Small intestine (tissue), 7 donors: Measurements from ENCODE around the gene LHCGR. TPM values are rescaled to one million over a fixed set of nuclear protein-coding genes. Genes with fewer than 3 reads are reported as not detected.
"Not testable (repeated sequence)": the region's sequence is repeated elsewhere in the genome, so short reads cannot be mapped to it uniquely, and the experiment has no call there.

Experiments
- DNase-seq, 2 donors: peaks; one replicate each; pipeline versions ENCODE4 v3.0.0 to v3.0.0-alpha.2; 2013
- FAIRE-seq: peaks from 2 replicates; lab custom pipeline; 2012; peaks lifted over from hg19 to GRCh38; lab: Jason Lieb, UNC
- H3K27ac ChIP-seq, 3 donors: one replicate each; pipeline ENCODE4 v1.5.1; 2013; ENCODE audit warnings: low read length in 2 of 3, mild to moderate bottlenecking in 2 of 3, control low read depth in 1 of 3, inconsistent platforms in 1 of 3, low read depth in 1 of 3, moderate library complexity in 1 of 3
- H3K27me3 ChIP-seq, 3 donors: one replicate each; pipeline ENCODE4 v1.6.1; 2013; ENCODE audit warnings: low read length in 3 of 3, inconsistent platforms in 1 of 3; ENCODE audit not compliant: control insufficient read depth in 3 of 3, insufficient read depth in 3 of 3
- H3K36me3 ChIP-seq, 3 donors: one replicate each; pipeline ENCODE4 v1.6.1; 2013; ENCODE audit warnings: low read length in 3 of 3, inconsistent platforms in 1 of 3, low read depth in 1 of 3, mild to moderate bottlenecking in 1 of 3, moderate library complexity in 1 of 3; ENCODE audit not compliant: control insufficient read depth in 3 of 3, insufficient read depth in 2 of 3
- H3K4me1 ChIP-seq, 3 donors: one replicate each; pipeline ENCODE4 v1.6.1; 2013; ENCODE audit warnings: low read length in 2 of 3, inconsistent platforms in 1 of 3, low read depth in 1 of 3, mild to moderate bottlenecking in 1 of 3, moderate library complexity in 1 of 3; ENCODE audit not compliant: control insufficient read depth in 3 of 3, insufficient read depth in 2 of 3
- H3K4me3 ChIP-seq, 3 donors: one replicate each; pipeline ENCODE4 v1.5.1; 2013; ENCODE audit warnings: low read length in 3 of 3, control low read depth in 1 of 3, inconsistent platforms in 1 of 3, low read depth in 1 of 3, mild to moderate bottlenecking in 1 of 3, moderate library complexity in 1 of 3
- H3K9me3 ChIP-seq, 2 donors: one replicate each; pipeline ENCODE4 v1.6.1; 2013; ENCODE audit warnings: low read depth in 1 of 2, low read length in 1 of 2; ENCODE audit not compliant: control insufficient read depth in 2 of 2, insufficient read depth in 1 of 2
- WGBS, 3 donors: extraction: QIAGEN DNeasy Blood & Tissue Kit; methylation state at CpG; one replicate each; pipeline ENCODE4 v1.1.7; 2013; 5-methylcytosine and 5-hydroxymethylcytosine counted together
- polyA plus RNA-seq, 4 donors: library from polyadenylated mRNA; stranded (reverse) in 3 of 4; unstranded in 1 of 4; fragments of 200-250 nt in 3 of 4; fragments of 120-200 nt in 1 of 4; gene quantifications; one replicate each; pipeline versions ENCODE4 v1.2.1 to v1.2.3, GENCODE V29; 2013
- donor health status: healthy with polysubstance abuse.
- donor health status: control.
- donor health status: control.
- donor health status: Bipolar disorder and iron deficiency.
- donor health status: healthy.

Gene LHCGR
- polyA plus RNA-seq, 4 donors = 0.04 TPM; not detected in 3

GRCh38 chr2:48713647-48714046, 41.9 kb downstream of the LHCGR start:
- no peak overlapping the region for H3K27ac ChIP-seq
- H3K9me3 ChIP-seq = no peaks in the 10 kb centered on the region
- no peak for DNase-seq
- peaks cover 0 to 2% (median 2%) of the 10 kb centered on the region in 3 donors for H3K4me1 ChIP-seq
- H3K4me3 ChIP-seq = no peak overlapping the region
- no peaks in the 10 kb centered on the region for H3K27me3 ChIP-seq
- no peaks in the 10 kb centered on the region for H3K36me3 ChIP-seq
- WGBS, 3 donors = 53 to 77% (median 63%) methylated on average over 1 of the region's 1 CpG
- FAIRE-seq = no peak

GRCh38 chr2:48712151-48712550, 43.4 kb downstream of the LHCGR start:
- H3K27ac ChIP-seq = no peak overlapping the region
- FAIRE-seq (no peak), DNase-seq (no peak)
- H3K4me1 ChIP-seq = peaks cover 0 to 2% (median 2%) of the 10 kb centered on the region in 3 donors
- H3K4me3 ChIP-seq = no peak overlapping the region
- H3K27me3 ChIP-seq = no peaks in the 10 kb centered on the region
- no peaks in the 10 kb centered on the region for H3K9me3 ChIP-seq
- H3K36me3 ChIP-seq = no peaks in the 10 kb centered on the region
- WGBS, 3 donors = 46 to 57% (median 52%) methylated on average over 2 of the region's 2 CpGs

GRCh38 chr2:48711343-48711742, 44.2 kb downstream of the LHCGR start:
- Histone ChIP-seq H3K9me3 (no peaks in the 10 kb centered on the region), H3K4me1 (peaks cover 0 to 2% (median 2%) of the 10 kb centered on the region in 3 donors), H3K36me3 (no peaks in the 10 kb centered on the region), H3K27me3 (no peaks in the 10 kb centered on the region), H3K27ac (no peak overlapping the region), H3K4me3 (no peak overlapping the region)
- 48 to 51% (median 50%) methylated on average over 4 of the region's 4 CpGs for WGBS, 3 donors
- no peak for DNase-seq
- no peak for FAIRE-seq

- DNase-seq = peak in 1 of 2 donors; percentile 31
- no peaks in the 10 kb centered on the region for H3K4me1 ChIP-seq
- no peak overlapping the region for H3K4me3 ChIP-seq
- no peak for FAIRE-seq
- WGBS, 3 donors = 62 to 76% (median 70%) methylated on average over 7 of the region's 7 CpGs
- H3K9me3 ChIP-seq = no peaks in the 10 kb centered on the region
- H3K27me3 ChIP-seq = no peaks in the 10 kb centered on the region
- no peaks in the 10 kb centered on the region for H3K36me3 ChIP-seq
- no peak overlapping the region for H3K27ac ChIP-seq
These were observed 46.2 kb downstream of the LHCGR start for GRCh38 chr2:48709096-48710034.

- Histone ChIP-seq H3K4me1 (no peaks in the 10 kb centered on the region), H3K27ac (no peak overlapping the region), H3K4me3 (no peak overlapping the region), H3K9me3 (no peaks in the 10 kb centered on the region), H3K36me3 (no peaks in the 10 kb centered on the region), H3K27me3 (no peaks in the 10 kb centered on the region)
- FAIRE-seq = no peak
- WGBS, 3 donors = 55 to 75% (median 56%) methylated on average over 6 of the region's 6 CpGs
- DNase-seq = no peak
These were observed 48.1 kb downstream of the LHCGR start for GRCh38 chr2:48707466-48707865.

- not testable (repeated sequence) for H3K9me3 ChIP-seq, DNase-seq, H3K27ac ChIP-seq, H3K4me3 ChIP-seq, FAIRE-seq, H3K4me1 ChIP-seq, H3K27me3 ChIP-seq, H3K36me3 ChIP-seq
- WGBS, 3 donors = 83 to 92% (median 85%) methylated on average over 6 of the region's 6 CpGs
These were observed 51.9 kb downstream of the LHCGR start for GRCh38 chr2:48703621-48704020.

- Histone ChIP-seq H3K36me3 (no peaks in the 10 kb centered on the region), H3K9me3 (no peaks in the 10 kb centered on the region), H3K4me3 (no peak overlapping the region), H3K4me1 (no peaks in the 10 kb centered on the region), H3K27ac (no peak overlapping the region), H3K27me3 (no peaks in the 10 kb centered on the region)
- DNase-seq (no peak), FAIRE-seq (no peak)
- 48 to 57% (median 48%) methylated on average over 2 of the region's 2 CpGs for WGBS, 3 donors
These were observed 56.1 kb downstream of the LHCGR start for GRCh38 chr2:48699348-48699930.

GRCh38 chr2:48696881-48697280, 58.6 kb downstream of the LHCGR start:
- Histone ChIP-seq H3K4me3 (no peak overlapping the region), H3K27me3 (no peaks in the 10 kb centered on the region), H3K4me1 (no peaks in the 10 kb centered on the region), H3K27ac (no peak overlapping the region), H3K9me3 (no peaks in the 10 kb centered on the region), H3K36me3 (no peaks in the 10 kb centered on the region)
- DNase-seq = no peak
- 64 to 77% (median 69%) methylated on average over 1 of the region's 1 CpG for WGBS, 3 donors
- no peak for FAIRE-seq
